Hepatocyte (in vitro differentiated cells): Measurements from ENCODE around the gene TTR.

Source experiments
- CTCF ChIP-seq: fragments of 200-600 bp; sonication (generic); IDR thresholded peaks from 2 replicates; pipeline ENCODE4 v1.5.1; 2016; ENCODE audit warnings: antibody characterized with exemption, mild to moderate bottlenecking; ENCODE audit not compliant: poor library complexity
- EZH2phosphoT487 ChIP-seq: fragments of 200-600 bp; sonication (generic); IDR thresholded peaks from one replicate; pipeline ENCODE4 v1.6.1; 2018; ENCODE audit warnings: antibody characterized with exemption, mild to moderate bottlenecking, low read depth, moderate library complexity; ENCODE audit not compliant: unreplicated experiment, severe bottlenecking

- TF ChIP-seq CTCF (no peak), EZH2phosphoT487 (no peak)
Measured at GRCh38 chr18:31554776-31555175, 36.9 kb upstream of the TTR start.
